ENCODE data around the gene ATP11C.

GRCh38 chrX:139803224-139803623 lies 129.6 kb downstream of the ATP11C start:
- TF ChIP-seq POLR2A (IDR thresholded peaks at IDR 0.05) (no peak), POLR2AphosphoS5 (IDR thresholded peaks at IDR 0.05) (no peak), CTCF (IDR thresholded peaks at IDR 0.05) (no peak), EP300 (IDR thresholded peaks at IDR 0.05) (no peak)

Measured in gastroesophageal sphincter (tissue), 3 donors.